Measurements from ENCODE around the gene ATG10. TPM values are rescaled to one million over a fixed set of nuclear protein-coding genes. Genes with fewer than 3 reads are reported as not detected.

ATG10 gene
- total and polyA plus RNA-seq, 2 of the 8 experiments (the other 6 are each of a cell fraction or from before 2014, with no cell fraction given), result 3.7 to 8.8 TPM

- TF ChIP-seq GABPA (IDR thresholded peaks at IDR 0.05; ENCODE audit: borderline replicate concordance, insufficient read depth, low read length), result no peak
- TF ChIP-seq CHD2 (IDR thresholded peaks at IDR 0.05; ENCODE audit: low read length), result no peak
- no peak for TF ChIP-seq POLR2A (IDR thresholded peaks at IDR 0.05; ENCODE audit: control extremely low read depth in 1 of 2, low read depth in 2 of 2, low read length in 2 of 2)
Measured at GRCh38 chr5:82054004-82054710, 82.3 kb downstream of the ATG10 start (continued).

Data from H1 (cell line).